Gastroesophageal sphincter (tissue), 3 donors: ENCODE measurements around the gene HUS1B.

Experiments used
- CTCF ChIP-seq, 4 experiments: fragments of 200-600 bp in 2 of 4; fragments of 450-650 bp in 2 of 4; sonication (generic) in 1 of 4; IDR thresholded peaks; one replicate each; pipeline ENCODE4 v1.5.1; 2017 to 2019; ENCODE audit warnings: antibody characterized with exemption in 4 of 4, mild to moderate bottlenecking in 2 of 4, moderate library complexity in 2 of 4
- EP300 ChIP-seq: sonication (generic); formaldehyde crosslinking; IDR thresholded peaks from one replicate; pipeline ENCODE4 v1.6.1; 2017; ENCODE audit warnings: antibody characterized with exemption, mild to moderate bottlenecking
- POLR2A ChIP-seq, 2 donors: fragments of 450-650 bp; IDR thresholded peaks; one replicate each; pipeline ENCODE4 v1.6.1; 2017; ENCODE audit warnings: antibody characterized with exemption in 2 of 2, mild to moderate bottlenecking in 2 of 2, moderate library complexity in 1 of 2
- POLR2AphosphoS5 ChIP-seq: sonication (generic); formaldehyde crosslinking; IDR thresholded peaks from one replicate; pipeline ENCODE4 v1.6.1; 2017; ENCODE audit warnings: antibody characterized with exemption

DNA sequence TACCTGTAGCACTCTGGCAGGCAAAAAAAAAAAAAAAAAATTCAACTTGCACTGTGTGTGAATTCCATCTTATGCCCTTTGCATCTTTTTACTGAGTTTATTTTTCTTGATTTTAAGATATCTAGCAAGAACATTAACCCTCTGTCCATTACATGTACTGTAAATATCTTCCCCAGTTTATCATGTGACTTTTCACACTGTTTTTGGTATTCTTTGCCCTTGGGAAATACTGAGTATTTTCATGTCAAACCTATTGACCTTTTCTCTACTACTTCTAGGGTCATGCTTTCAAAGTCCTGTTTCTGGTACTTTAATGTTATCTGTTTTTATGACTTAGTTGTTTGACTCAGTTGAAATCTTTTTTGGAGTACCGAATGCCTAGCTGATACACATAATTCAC, 843 bp upstream of the HUS1B start:
- TF ChIP-seq CTCF (IDR thresholded peaks at IDR 0.05) = no peak
- TF ChIP-seq POLR2AphosphoS5 = no peak
- no peak for TF ChIP-seq EP300
- no peak for TF ChIP-seq POLR2A (IDR thresholded peaks at IDR 0.05)
